A673 (cell line): Measurements from ENCODE around the gene FAM43A. TPM values are rescaled to one million over a fixed set of nuclear protein-coding genes. Genes with fewer than 3 reads are reported as not detected.

ENCODE experiments used
- BruUV-seq: library from RNA; stranded (reverse); fragments of 400-500 nt; replicated peaks from 2 replicates; lab custom pipeline; 2021; lab: Mats Ljungman, UMichigan
- CTCF ChIA-PET: fragments of 300-600 bp; sonication (Branson Sonifier 250); formaldehyde crosslinking; loops from one replicate; lab custom pipeline; 2022; ENCODE audit warnings: antibody characterized with exemption; lab: Charles Lee
- POLR2A ChIA-PET: fragments of 300-600 bp; sonication (Branson Sonifier 250); formaldehyde crosslinking; loops from one replicate; lab custom pipeline; 2022; ENCODE audit warnings: antibody characterized with exemption; ENCODE audit not compliant: low non-redundant PET; lab: Charles Lee
- DNase-seq: peaks from one replicate; pipeline ENCODE4 v3.0.0-alpha.2; 2015; ENCODE audit warnings: low spot score
- H3K27ac ChIP-seq: fragments of 200-600 bp; sonication (generic); 2 replicates; pipeline ENCODE4 v1.5.1; 2016; ENCODE audit warnings: mixed run types, low read depth, mild to moderate bottlenecking, mixed read lengths, antibody characterized with exemption, low read length; ENCODE audit not compliant: poor library complexity, severe bottlenecking
- H3K27me3 ChIP-seq: fragments of 200-600 bp; sonication (generic); replicated peaks from 2 replicates; pipeline ENCODE4 v1.6.1; 2017; ENCODE audit warnings: mixed run types, low read depth, mild to moderate bottlenecking, mixed read lengths, antibody characterized with exemption, low read length; ENCODE audit not compliant: insufficient read depth, poor library complexity
- H3K36me3 ChIP-seq: fragments of 200-600 bp; sonication (generic); 2 replicates; pipeline ENCODE4 v1.6.1; 2016; ENCODE audit warnings: mixed run types, mild to moderate bottlenecking, mixed read lengths, antibody characterized with exemption, low read length; ENCODE audit not compliant: insufficient read depth, poor library complexity, severe bottlenecking
- H3K4me1 ChIP-seq: fragments of 200-600 bp; sonication (generic); 2 replicates; pipeline ENCODE4 v1.6.1; 2017; ENCODE audit warnings: mixed run types, mild to moderate bottlenecking, mixed read lengths, antibody characterized with exemption, low read length; ENCODE audit not compliant: insufficient read depth, poor library complexity, severe bottlenecking
- H3K4me3 ChIP-seq: fragments of 200-600 bp; sonication (generic); 2 replicates; pipeline ENCODE4 v1.5.1; 2016; ENCODE audit warnings: low read depth, mixed run types, mild to moderate bottlenecking, mixed read lengths, low read length; ENCODE audit not compliant: poor library complexity, severe bottlenecking
- H3K9me3 ChIP-seq: fragments of 200-600 bp; sonication (generic); 2 replicates; pipeline ENCODE4 v1.6.1; 2016; ENCODE audit warnings: mixed run types, low read depth, mild to moderate bottlenecking, mixed read lengths, antibody characterized with exemption, low read length; ENCODE audit not compliant: poor library complexity, severe bottlenecking
- CTCF ChIP-seq: fragments of 300-800, 200-600 bp; sonication (generic); conservative IDR thresholded peaks from 2 replicates; pipeline ENCODE4 v1.5.1; 2017; ENCODE audit warnings: low read depth, mild to moderate bottlenecking, antibody characterized with exemption, low read length, moderate library complexity, mixed read lengths
- EZH2 ChIP-seq: fragments of 200-600 bp; sonication (generic); IDR thresholded peaks from 2 replicates; pipeline ENCODE4 v1.6.1; 2017; ENCODE audit warnings: borderline replicate concordance, low read depth, mild to moderate bottlenecking, mixed read lengths, antibody characterized with exemption, low read length; ENCODE audit not compliant: poor library complexity, severe bottlenecking
- intact Hi-C: fragments of 100-400 bp; cut with micrococcal nuclease; formaldehyde crosslinking; loops from one replicate; pipeline ENCODE4 v1.10.0; 2022; ENCODE audit not compliant: unreplicated experiment
- total RNA-seq: library from RNA; stranded (reverse); gene quantifications from 2 replicates; pipeline ENCODE4 v1.2.3, GENCODE V29; 2021

Gene FAM43A
- total RNA-seq, 1 experiment from 2014 or later, result 38.7 TPM

GRCh38 chr3:194702545-194702944, 16.9 kb downstream of the FAM43A start:
- H3K36me3 ChIP-seq, result no peaks in the 10 kb centered on the region
- H3K27ac ChIP-seq, result no peak overlapping the region
- CTCF ChIA-PET, result no interaction called here
- no peak for DNase-seq
- no peak overlapping the region for H3K4me3 ChIP-seq
- TF ChIP-seq CTCF (no peak), EZH2 (no peak)
- H3K27me3 ChIP-seq, result no peaks in the 10 kb centered on the region
- no peaks in the 10 kb centered on the region for H3K4me1 ChIP-seq
- no peaks in the 10 kb centered on the region for H3K9me3 ChIP-seq
- POLR2A ChIA-PET, result no interaction called here
- intact Hi-C loops, result no loop called here
- BruUV-seq, result no TSS peak

GRCh38 chr3:194705227-194705626, 19.5 kb downstream of the FAM43A start:
- H3K27ac ChIP-seq, result no peak overlapping the region
- intact Hi-C loops, result no loop called here
- CTCF ChIA-PET, result no interaction called here
- BruUV-seq, result no TSS peak
- no peak for DNase-seq
- TF ChIP-seq CTCF (no peak), EZH2 (no peak)
- H3K4me3 ChIP-seq, result no peak overlapping the region
- no peaks in the 10 kb centered on the region for H3K4me1 ChIP-seq
- no peaks in the 10 kb centered on the region for H3K36me3 ChIP-seq
- no peaks in the 10 kb centered on the region for H3K27me3 ChIP-seq
- POLR2A ChIA-PET, result no interaction called here
- no peaks in the 10 kb centered on the region for H3K9me3 ChIP-seq

GRCh38 chr3:194705761-194706160, 20.1 kb downstream of the FAM43A start:
- TF ChIP-seq CTCF, result no peak
- TF ChIP-seq EZH2, result no peak
- BruUV-seq, result no TSS peak
- no peaks in the 10 kb centered on the region for H3K4me1 ChIP-seq
- intact Hi-C loops, result no loop called here
- H3K27ac ChIP-seq, result no peak overlapping the region
- ChIA-PET POLR2A (no interaction called here), CTCF (no interaction called here)
- H3K4me3 ChIP-seq, result no peak overlapping the region
- H3K36me3 ChIP-seq, result no peaks in the 10 kb centered on the region
- DNase-seq, result no peak
- H3K9me3 ChIP-seq, result no peaks in the 10 kb centered on the region
- no peaks in the 10 kb centered on the region for H3K27me3 ChIP-seq
